Lung (tissue), 12 donors: ENCODE data around the gene TULP4. TPM values are rescaled to one million over a fixed set of nuclear protein-coding genes. Genes with fewer than 3 reads are reported as not detected.

Experiments
- ATAC-seq: fragments of 200-7000 bp; cut with Tn5 transposase; one replicate; pipeline ENCODE4 v1.9.1; 2020; ENCODE audit warnings: moderate number of reproducible peaks; ENCODE audit not compliant: insufficient read depth, low FRiP score
- DNase-seq, 3 donors: peaks; one replicate each; pipeline ENCODE4 v3.0.0-alpha.2; 2013 to 2017
- H3K27ac ChIP-seq, 2 donors: one replicate each; pipeline ENCODE4 v1.5.1; 2013; ENCODE audit warnings: mild to moderate bottlenecking in 2 of 2, moderate library complexity in 2 of 2, control low read depth in 1 of 2, inconsistent platforms in 1 of 2, low read depth in 1 of 2, low read length in 1 of 2
- H3K27me3 ChIP-seq, 3 donors: one replicate each; pipeline ENCODE4 v1.5.1; 2013; ENCODE audit warnings: low read length in 2 of 3; ENCODE audit not compliant: control insufficient read depth in 3 of 3, insufficient read depth in 3 of 3
- H3K36me3 ChIP-seq, 4 donors: one replicate each; pipeline ENCODE4 v1.5.1; 2013; ENCODE audit warnings: low read length in 4 of 4, mild to moderate bottlenecking in 1 of 4, moderate library complexity in 1 of 4; ENCODE audit not compliant: control insufficient read depth in 4 of 4, insufficient read depth in 4 of 4
- H3K4me1 ChIP-seq, 5 donors: one replicate each; pipeline ENCODE4 v1.5.1; 2013; ENCODE audit warnings: low read length in 5 of 5, mild to moderate bottlenecking in 2 of 5, moderate library complexity in 1 of 5; ENCODE audit not compliant: control insufficient read depth in 5 of 5, insufficient read depth in 5 of 5
- H3K4me3 ChIP-seq: one replicate; pipeline ENCODE4 v1.5.1; 2013; ENCODE audit warnings: mild to moderate bottlenecking, control low read depth, moderate library complexity
- H3K9ac ChIP-seq, 2 donors: one replicate each; pipeline ENCODE4 v1.5.1; 2013; ENCODE audit warnings: low read length in 2 of 2, control low read depth in 1 of 2; ENCODE audit not compliant: insufficient read depth in 1 of 2
- H3K9me3 ChIP-seq, 4 donors: one replicate each; pipeline ENCODE4 v1.5.1; 2013; ENCODE audit warnings: low read length in 3 of 4, mild to moderate bottlenecking in 1 of 4, moderate library complexity in 1 of 4; ENCODE audit not compliant: control insufficient read depth in 4 of 4, insufficient read depth in 3 of 4
- WGBS, 2 donors: extraction: QIAGEN DNeasy Blood & Tissue Kit; methylation state at CpG; one replicate each; pipeline ENCODE4 v1.1.7; 2013; 5-methylcytosine and 5-hydroxymethylcytosine counted together
- polyA plus RNA-seq, 2 donors: library from polyadenylated mRNA; stranded (reverse); fragments of 200-250 nt; gene quantifications; one replicate each; pipeline ENCODE4 v1.2.1, GENCODE V29; 2013
- total RNA-seq, 2 donors: library from RNA; depleted of rRNA in 1 of 2; stranded (reverse); fragments of >200 nt in 1 of 2; gene quantifications; one replicate each; pipeline ENCODE4 v1.2.1, GENCODE V29; 2014 to 2021
- TF ChIP-seq, protein P1 (sequence below): IDR thresholded peaks from 2 replicates; pipeline ENCODE4 v1.5.1; 2012; ENCODE audit warnings: mild to moderate bottlenecking; ENCODE audit errors: control extremely low read depth, extremely low read depth
- donor health status: control.
- donor health status: control.
- donor health status: Bipolar disorder and iron deficiency.
- donor health status: healthy.
- donor health status: DM: yes; HTN: yes; CAD: no.

Gene TULP4
- total and polyA plus RNA-seq, 4 donors = 4.5 to 147 (median 39.2) TPM

DNA sequence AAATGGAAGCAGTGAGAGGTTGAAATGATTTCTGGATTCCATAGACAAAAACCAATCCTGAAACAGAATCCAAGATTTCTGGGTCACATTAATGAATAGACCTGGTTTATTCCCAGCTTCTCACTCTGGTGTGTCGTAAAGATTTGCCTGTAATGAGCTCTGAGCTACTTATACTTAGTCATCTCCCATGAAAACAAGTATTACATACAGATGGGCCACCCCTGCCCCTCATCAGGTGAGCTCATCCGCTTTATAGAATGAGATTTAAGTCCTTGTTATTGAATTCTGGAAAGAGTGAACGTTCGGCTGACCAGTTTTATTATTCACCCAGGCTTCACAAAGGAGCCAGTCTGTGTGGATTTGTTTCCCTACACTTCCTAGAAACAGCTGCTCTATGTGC, 200.5 kb downstream of the TULP4 start:
- peaks cover 0 to 4% (median 0%) of the 10 kb centered on the region in 4 donors for H3K9me3 ChIP-seq
- DNase-seq (no peak), ATAC-seq (no peak)
- peaks cover 0 to 18% (median 10%) of the 10 kb centered on the region in 3 donors for H3K27me3 ChIP-seq
- H3K27ac ChIP-seq = no peak overlapping the region
- H3K4me3 ChIP-seq = no peak overlapping the region
- 90 to 96% methylated on average over 4 of the region's 4 CpGs for WGBS, 2 donors
- H3K4me1 ChIP-seq = peaks cover 0 to 6% (median 2%) of the 10 kb centered on the region in 5 donors
- no peak overlapping the region for H3K9ac ChIP-seq
- H3K36me3 ChIP-seq = peaks cover 0 to 2% (median 0%) of the 10 kb centered on the region in 4 donors
- TF ChIP-seq, protein P1, sequence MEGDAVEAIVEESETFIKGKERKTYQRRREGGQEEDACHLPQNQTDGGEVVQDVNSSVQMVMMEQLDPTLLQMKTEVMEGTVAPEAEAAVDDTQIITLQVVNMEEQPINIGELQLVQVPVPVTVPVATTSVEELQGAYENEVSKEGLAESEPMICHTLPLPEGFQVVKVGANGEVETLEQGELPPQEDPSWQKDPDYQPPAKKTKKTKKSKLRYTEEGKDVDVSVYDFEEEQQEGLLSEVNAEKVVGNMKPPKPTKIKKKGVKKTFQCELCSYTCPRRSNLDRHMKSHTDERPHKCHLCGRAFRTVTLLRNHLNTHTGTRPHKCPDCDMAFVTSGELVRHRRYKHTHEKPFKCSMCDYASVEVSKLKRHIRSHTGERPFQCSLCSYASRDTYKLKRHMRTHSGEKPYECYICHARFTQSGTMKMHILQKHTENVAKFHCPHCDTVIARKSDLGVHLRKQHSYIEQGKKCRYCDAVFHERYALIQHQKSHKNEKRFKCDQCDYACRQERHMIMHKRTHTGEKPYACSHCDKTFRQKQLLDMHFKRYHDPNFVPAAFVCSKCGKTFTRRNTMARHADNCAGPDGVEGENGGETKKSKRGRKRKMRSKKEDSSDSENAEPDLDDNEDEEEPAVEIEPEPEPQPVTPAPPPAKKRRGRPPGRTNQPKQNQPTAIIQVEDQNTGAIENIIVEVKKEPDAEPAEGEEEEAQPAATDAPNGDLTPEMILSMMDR = no peak

DNA sequence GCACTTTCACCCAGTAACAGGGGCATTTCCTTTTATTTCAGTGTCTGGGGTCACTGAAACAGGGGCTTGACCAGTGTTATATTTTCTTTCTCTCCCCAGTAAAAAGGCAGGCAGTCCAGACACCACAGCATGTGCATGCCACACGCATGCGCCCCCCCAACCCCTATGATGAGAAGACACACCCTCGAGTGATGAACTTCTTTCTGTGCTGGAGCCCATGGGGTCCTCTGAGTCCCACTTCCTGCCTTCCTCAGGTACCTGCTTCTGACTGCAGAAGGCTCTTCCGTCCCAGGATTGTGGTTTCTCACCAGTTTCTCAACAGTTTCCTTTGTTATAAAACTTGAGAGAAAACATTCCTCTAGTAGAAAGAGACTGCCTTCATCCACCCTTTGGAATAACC, 201.9 kb downstream of the TULP4 start:
- TF ChIP-seq, protein P1 = no peak
- H3K9ac ChIP-seq = no peak overlapping the region
- H3K4me3 ChIP-seq = no peak overlapping the region
- H3K4me1 ChIP-seq = peaks cover 0 to 11% (median 2%) of the 10 kb centered on the region in 5 donors
- no peak for DNase-seq
- no peak for ATAC-seq
- H3K36me3 ChIP-seq = no peaks in the 10 kb centered on the region
- no peak overlapping the region for H3K27ac ChIP-seq
- WGBS, 2 donors = 47 to 70% methylated on average over 4 of the region's 4 CpGs
- peaks cover 0 to 28% (median 18%) of the 10 kb centered on the region in 3 donors for H3K27me3 ChIP-seq
- peaks cover 0 to 4% (median 0%) of the 10 kb centered on the region in 4 donors for H3K9me3 ChIP-seq

DNA sequence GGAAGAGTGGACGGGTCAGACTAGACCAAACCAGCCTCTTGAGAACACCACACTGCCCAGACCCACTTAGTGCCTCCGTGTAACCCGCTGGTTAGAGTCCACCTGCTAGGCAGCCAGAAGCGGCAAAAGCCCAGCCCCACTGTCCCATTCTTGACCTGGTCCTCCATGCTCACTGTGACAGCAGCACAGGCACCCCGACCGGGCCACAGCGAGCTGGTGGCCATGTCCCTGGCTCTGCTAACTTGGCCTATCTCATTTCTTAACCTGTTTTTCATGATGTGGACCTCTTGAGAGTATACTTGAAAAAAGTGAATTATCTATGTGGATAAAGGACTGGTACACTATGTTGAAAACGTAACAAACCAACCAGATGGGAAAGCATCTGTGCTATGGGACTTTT, 202.7 kb downstream of the TULP4 start:
- Histone ChIP-seq H3K4me1 (peaks cover 0 to 11% (median 2%) of the 10 kb centered on the region in 5 donors), H3K36me3 (no peaks in the 10 kb centered on the region), H3K9ac (no peak overlapping the region), H3K27me3 (peaks cover 0 to 35% (median 18%) of the 10 kb centered on the region in 3 donors), H3K9me3 (peaks cover 0 to 4% (median 0%) of the 10 kb centered on the region in 4 donors), H3K27ac (no peak overlapping the region), H3K4me3 (no peak overlapping the region)
- DNase-seq (no peak), ATAC-seq (no peak)
- TF ChIP-seq, protein P1 = no peak
- WGBS, 2 donors = 94 to 98% methylated on average over 8 of the region's 8 CpGs

DNA sequence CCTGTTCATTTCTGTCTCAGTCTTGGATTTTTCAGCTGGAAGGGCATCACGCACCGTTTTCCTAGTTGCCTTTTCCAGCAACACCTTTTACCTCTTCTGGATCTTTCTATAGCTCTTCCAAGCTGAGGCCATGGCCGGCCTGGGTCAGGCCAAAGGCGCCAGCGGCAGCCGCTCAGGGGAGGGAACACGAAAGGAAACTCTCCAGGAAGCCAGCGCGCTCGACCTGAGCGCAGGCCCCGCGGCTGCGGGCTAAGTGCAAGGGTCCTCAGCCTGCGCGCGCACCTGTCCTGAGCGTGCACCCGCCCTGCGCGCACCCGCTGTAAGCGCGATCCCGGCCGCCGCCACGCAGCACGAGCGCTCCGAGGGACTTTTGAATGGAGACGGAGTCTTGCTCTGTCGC, 203.8 kb downstream of the TULP4 start:
- H3K9me3 ChIP-seq = peaks cover 0 to 4% (median 0%) of the 10 kb centered on the region in 4 donors
- H3K4me3 ChIP-seq = no peak overlapping the region
- H3K36me3 ChIP-seq = no peaks in the 10 kb centered on the region
- ATAC-seq (no peak), DNase-seq (peak in 2 of 3 donors; percentile 33 to 44)
- no peak overlapping the region for H3K9ac ChIP-seq
- 13 to 23% methylated on average over 32 to 33 of the region's 33 CpGs for WGBS, 2 donors
- H3K4me1 ChIP-seq = peaks cover 0 to 11% (median 2%) of the 10 kb centered on the region in 5 donors
- TF ChIP-seq, protein P1 = no peak
- H3K27me3 ChIP-seq = peaks cover 0 to 40% (median 18%) of the 10 kb centered on the region in 3 donors
- no peak overlapping the region for H3K27ac ChIP-seq
